WTC11 (cell line): ENCODE measurements around the gene GPD1. TPM values are rescaled to one million over a fixed set of nuclear protein-coding genes. Genes with fewer than 3 reads are reported as not detected.

Source experiments
- ATAC-seq: fragments of 200-7000 bp; cut with Tn5 transposase; 2 replicates; pipeline ENCODE4 v1.10.0; 2021; ENCODE audit warnings: mild to moderate bottlenecking, moderate library complexity
- CTCF ChIA-PET: fragments of 300-600 bp; sonication (Branson Sonifier 250); formaldehyde crosslinking; loops from one replicate; lab custom pipeline; 2021; ENCODE audit warnings: antibody characterized with exemption; lab: Charles Lee
- POLR2A ChIA-PET: fragments of 350-600 bp; sonication (Branson Sonifier 250); formaldehyde crosslinking; loops from one replicate; lab custom pipeline; 2021; ENCODE audit warnings: antibody characterized with exemption; lab: Charles Lee
- DNase-seq: peaks from one replicate; pipeline ENCODE4 v3.0.0; 2021; ENCODE audit warnings: low spot score
- H3K27ac Mint-ChIP-seq: 2 replicates; pipeline ENCODE4 v1.8.0; 2021; ENCODE audit warnings: mixed read lengths
- H3K27me3 Mint-ChIP-seq: 2 replicates; pipeline ENCODE4 v1.8.0; 2021; ENCODE audit warnings: low read depth, mild to moderate bottlenecking, moderate library complexity, mixed read lengths
- H3K36me3 Mint-ChIP-seq: 2 replicates; pipeline ENCODE4 v1.8.0; 2021; ENCODE audit warnings: mixed read lengths
- H3K4me1 Mint-ChIP-seq: 2 replicates; pipeline ENCODE4 v1.8.0; 2022; ENCODE audit warnings: mixed read lengths
- H3K4me3 Mint-ChIP-seq: 2 replicates; pipeline ENCODE4 v1.8.0; 2021; ENCODE audit warnings: mild to moderate bottlenecking, moderate library complexity, mixed read lengths
- H3K9me3 Mint-ChIP-seq: 2 replicates; pipeline ENCODE4 v1.8.0; 2021; ENCODE audit warnings: mixed read lengths
- AFF4 ChIP-seq: sonication (generic); formaldehyde crosslinking; IDR thresholded peaks from 2 replicates; pipeline ENCODE4 v1.8.1; 2023; ENCODE audit warnings: mild to moderate bottlenecking, missing genetic modification reagents, borderline replicate concordance
- ATF1 ChIP-seq: sonication (generic); formaldehyde crosslinking; IDR thresholded peaks from 2 replicates; pipeline ENCODE4 v1.8.1; 2023; ENCODE audit warnings: mild to moderate bottlenecking, moderate library complexity, missing genetic modification reagents
- CDX4 ChIP-seq: fragments of 250-450 bp; sonication (Bioruptor Pico); IDR thresholded peaks from 2 replicates; pipeline ENCODE4 v1.9.0; 2021; ENCODE audit warnings: moderate library complexity, mild to moderate bottlenecking, inconsistent platforms, borderline replicate concordance
- ESRRA ChIP-seq: sonication (generic); formaldehyde crosslinking; IDR thresholded peaks from 2 replicates; pipeline ENCODE4 v1.8.1; 2022; ENCODE audit warnings: mild to moderate bottlenecking, missing genetic modification reagents, borderline replicate concordance
- GABPB1 ChIP-seq: sonication (generic); formaldehyde crosslinking; IDR thresholded peaks from 2 replicates; pipeline ENCODE4 v1.8.1; 2023; ENCODE audit warnings: mild to moderate bottlenecking, missing genetic modification reagents
- NFYB ChIP-seq: sonication (generic); formaldehyde crosslinking; conservative IDR thresholded peaks from 2 replicates; pipeline ENCODE4 v1.8.0; 2022; ENCODE audit warnings: low read depth, missing genetic modification reagents
- TCF7 ChIP-seq: sonication (generic); formaldehyde crosslinking; IDR thresholded peaks from 2 replicates; pipeline ENCODE4 v1.8.0; 2022; ENCODE audit warnings: mild to moderate bottlenecking, low read depth, missing genetic modification reagents, moderate library complexity
- TP53 ChIP-seq: sonication (generic); formaldehyde crosslinking; IDR thresholded peaks from 2 replicates; pipeline ENCODE4 v1.8.1; 2023; ENCODE audit warnings: mild to moderate bottlenecking, missing genetic modification reagents
- USF2 ChIP-seq: sonication (generic); formaldehyde crosslinking; IDR thresholded peaks from 2 replicates; pipeline ENCODE4 v1.8.1; 2023; ENCODE audit warnings: mild to moderate bottlenecking, missing genetic modification reagents, moderate library complexity
- ZNF138 ChIP-seq: sonication (generic); formaldehyde crosslinking; conservative IDR thresholded peaks from 2 replicates; pipeline ENCODE4 v1.8.1; 2022; ENCODE audit warnings: mild to moderate bottlenecking, moderate library complexity, missing genetic modification reagents
- ZNF396 ChIP-seq: fragments of 250-450 bp; sonication (Bioruptor Pico); IDR thresholded peaks from 2 replicates; pipeline ENCODE4 v1.8.0; 2021; ENCODE audit warnings: mild to moderate bottlenecking, moderate library complexity, borderline replicate concordance
- ZNF416 ChIP-seq: fragments of 250-450 bp; sonication (Bioruptor Pico); IDR thresholded peaks from 2 replicates; pipeline ENCODE4 v1.9.0; 2021; ENCODE audit warnings: mild to moderate bottlenecking, inconsistent platforms
- ZNF671 ChIP-seq: fragments of 250-450 bp; sonication (Bioruptor Pico); IDR thresholded peaks from 2 replicates; pipeline ENCODE4 v1.8.0; 2021; ENCODE audit warnings: mild to moderate bottlenecking
- total RNA-seq: library from RNA; stranded (reverse); gene quantifications from 3 replicates; pipeline ENCODE4 v1.2.3, GENCODE V29; 2021
- TF ChIP-seq, protein P1 (sequence below): fragments of 250-450 bp; sonication (Bioruptor Pico); IDR thresholded peaks from 2 replicates; pipeline ENCODE4 v1.8.0; 2021; ENCODE audit warnings: mild to moderate bottlenecking
- TF ChIP-seq, protein P2 (sequence below): sonication (generic); formaldehyde crosslinking; IDR thresholded peaks from 2 replicates; pipeline ENCODE4 v1.8.1; 2022; ENCODE audit warnings: low read depth, missing genetic modification reagents, borderline replicate concordance

The GPD1 gene
- total RNA-seq, 1 experiment from 2014 or later = 0.77 TPM

GRCh38 chr12:50102131-50102531, 1.7 kb upstream of the GPD1 start:
- ATAC-seq = no peak
- peaks cover 40% of the 10 kb centered on the region for H3K36me3 Mint-ChIP-seq
- TF ChIP-seq ZNF416 (CRISPR knock-in tag) = no peak
- no peak for TF ChIP-seq USF2
- no peak for TF ChIP-seq NFYB (CRISPR knock-in tag)
- TF ChIP-seq AFF4 (CRISPR knock-in tag) = no peak
- TF ChIP-seq, protein P1, sequence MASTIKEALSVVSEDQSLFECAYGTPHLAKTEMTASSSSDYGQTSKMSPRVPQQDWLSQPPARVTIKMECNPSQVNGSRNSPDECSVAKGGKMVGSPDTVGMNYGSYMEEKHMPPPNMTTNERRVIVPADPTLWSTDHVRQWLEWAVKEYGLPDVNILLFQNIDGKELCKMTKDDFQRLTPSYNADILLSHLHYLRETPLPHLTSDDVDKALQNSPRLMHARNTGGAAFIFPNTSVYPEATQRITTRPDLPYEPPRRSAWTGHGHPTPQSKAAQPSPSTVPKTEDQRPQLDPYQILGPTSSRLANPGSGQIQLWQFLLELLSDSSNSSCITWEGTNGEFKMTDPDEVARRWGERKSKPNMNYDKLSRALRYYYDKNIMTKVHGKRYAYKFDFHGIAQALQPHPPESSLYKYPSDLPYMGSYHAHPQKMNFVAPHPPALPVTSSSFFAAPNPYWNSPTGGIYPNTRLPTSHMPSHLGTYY = no peak
- TF ChIP-seq ESRRA (CRISPR knock-in tag) = no peak
- TF ChIP-seq ZNF671 (CRISPR knock-in tag) = no peak
- no peaks in the 10 kb centered on the region for H3K27me3 Mint-ChIP-seq
- H3K27ac Mint-ChIP-seq = 0 out of 2 replicates have a peak overlapping the region, but pooled peaks have one; percentile 72
- peaks cover 30% of the 10 kb centered on the region for H3K4me1 Mint-ChIP-seq
- no peak for DNase-seq
- no peaks in the 10 kb centered on the region for H3K9me3 Mint-ChIP-seq
- no peak overlapping the region for H3K4me3 Mint-ChIP-seq
- POLR2A ChIA-PET = interaction anchor here (0.6 to 1.9 kb wide), 2 partner anchors 9 to 65 kb away, joined by 3 to 14 read pairs; partner anchors contain the start of genes CERS5 and COX14
- CTCF ChIA-PET = interaction anchor here (0.8 to 4.8 kb wide), 19 partner anchors 9 to 240 kb away, joined by 3 to 165 read pairs (median 6); partner anchors contain the start of genes CERS5, COX14, LIMA1 and SMARCD1

GRCh38 chr12:50102646-50103309, 1.0 kb upstream of the GPD1 start:
- ChIA-PET POLR2A (interaction anchor here (1.8 kb wide), 1 partner anchor 64 kb away, joined by 8 read pairs; the partner anchor contains the start of gene CERS5), CTCF (interaction anchor here (0.8 to 4.8 kb wide), 13 partner anchors 9 to 211 kb away, joined by 3 to 165 read pairs (median 6); partner anchors contain the start of genes CERS5, COX14 and SMARCD1)
- Mint-ChIP-seq H3K36me3 (peaks cover 34% of the 10 kb centered on the region), H3K4me3 (no peak overlapping the region), H3K27me3 (no peaks in the 10 kb centered on the region), H3K9me3 (no peaks in the 10 kb centered on the region), H3K4me1 (peaks cover 30% of the 10 kb centered on the region), H3K27ac (peak overlapping the region; percentile 82; the same call in 1 of the 2 replicates)
- no peak for TF ChIP-seq TCF7 (CRISPR knock-in tag)
- TF ChIP-seq, protein P2, sequence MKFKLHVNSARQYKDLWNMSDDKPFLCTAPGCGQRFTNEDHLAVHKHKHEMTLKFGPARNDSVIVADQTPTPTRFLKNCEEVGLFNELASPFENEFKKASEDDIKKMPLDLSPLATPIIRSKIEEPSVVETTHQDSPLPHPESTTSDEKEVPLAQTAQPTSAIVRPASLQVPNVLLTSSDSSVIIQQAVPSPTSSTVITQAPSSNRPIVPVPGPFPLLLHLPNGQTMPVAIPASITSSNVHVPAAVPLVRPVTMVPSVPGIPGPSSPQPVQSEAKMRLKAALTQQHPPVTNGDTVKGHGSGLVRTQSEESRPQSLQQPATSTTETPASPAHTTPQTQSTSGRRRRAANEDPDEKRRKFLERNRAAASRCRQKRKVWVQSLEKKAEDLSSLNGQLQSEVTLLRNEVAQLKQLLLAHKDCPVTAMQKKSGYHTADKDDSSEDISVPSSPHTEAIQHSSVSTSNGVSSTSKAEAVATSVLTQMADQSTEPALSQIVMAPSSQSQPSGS (CRISPR knock-in tag) = peak; percentile 11; the same call in 1 of the 2 replicates
- TF ChIP-seq CDX4 = no peak
- no peak for TF ChIP-seq ZNF138
- no peak for TF ChIP-seq ZNF396 (CRISPR knock-in tag)
- TF ChIP-seq ATF1 = 0 out of 2 replicates have a peak, but pooled peaks have one; percentile 24
- peak; percentile 37; the same call in 1 of the 2 replicates for TF ChIP-seq GABPB1 (CRISPR knock-in tag)
- TF ChIP-seq AFF4 (CRISPR knock-in tag) = no peak
- no peak for TF ChIP-seq TP53 (CRISPR knock-in tag)
- DNase-seq (no peak), ATAC-seq (peak; percentile 14)
